Stimulated activated naive B cell treated with anti-CD40 and anti-IgM and Interleukin-4, amounts not matched to agents 10 μg/mL and 1 μg/mL and 100 μg/mL, for 72 hours (primary cell): ENCODE measurements around the gene SEPTIN11.

Experiments
- ATAC-seq, 2 donors: fragments of 150-1000 bp; cut with Tn5 transposase; replicated peaks; 2 replicates each; pipeline ENCODE4 v1.10.0; 2021; ENCODE audit warnings: moderate library complexity in 1 of 2
- DNase-seq: peaks from one replicate; pipeline ENCODE4 v3.0.0; 2021
- H3K27ac Mint-ChIP-seq: one replicate; pipeline ENCODE4 v1.8.0; 2022; ENCODE audit warnings: mild to moderate bottlenecking, mixed read lengths
- H3K27me3 Mint-ChIP-seq, 2 donors: one replicate each; pipeline ENCODE4 v1.8.0; 2022; ENCODE audit warnings: mixed read lengths in 2 of 2
- H3K36me3 Mint-ChIP-seq, 2 donors: one replicate each; pipeline ENCODE4 v1.8.0; 2022; ENCODE audit warnings: mixed read lengths in 2 of 2, mild to moderate bottlenecking in 1 of 2
- H3K4me1 Mint-ChIP-seq, 2 donors: one replicate each; pipeline ENCODE4 v1.8.0; 2022; ENCODE audit warnings: mixed read lengths in 2 of 2, mild to moderate bottlenecking in 1 of 2
- H3K4me3 Mint-ChIP-seq, 2 donors: one replicate each; pipeline ENCODE4 v1.8.0; 2022; ENCODE audit warnings: mild to moderate bottlenecking in 2 of 2, mixed read lengths in 2 of 2, moderate library complexity in 1 of 2
- H3K9me3 Mint-ChIP-seq, 2 donors: one replicate each; pipeline ENCODE4 v1.8.0; 2022; ENCODE audit warnings: mixed read lengths in 2 of 2, mild to moderate bottlenecking in 1 of 2

Gene SEPTIN11

GRCh38 chr4:76996445-76996844 lies 46.9 kb downstream of the SEPTIN11 start:
- no peak overlapping the region for H3K4me3 Mint-ChIP-seq
- DNase-seq, result no peak
- peaks cover 39% of the 10 kb centered on the region in 2 donors for H3K36me3 Mint-ChIP-seq
- H3K27ac Mint-ChIP-seq, result no peak overlapping the region
- no peaks in the 10 kb centered on the region for H3K27me3 Mint-ChIP-seq
- peaks cover 6% of the 10 kb centered on the region in 2 donors for H3K4me1 Mint-ChIP-seq
- H3K9me3 Mint-ChIP-seq, result no peaks in the 10 kb centered on the region
- no peak for ATAC-seq

- peaks cover 4 to 6% of the 10 kb centered on the region in 2 donors for H3K4me1 Mint-ChIP-seq
- ATAC-seq (no peak), DNase-seq (no peak)
- no peaks in the 10 kb centered on the region for H3K27me3 Mint-ChIP-seq
- no peak overlapping the region for H3K27ac Mint-ChIP-seq
- H3K9me3 Mint-ChIP-seq, result no peaks in the 10 kb centered on the region
- H3K4me3 Mint-ChIP-seq, result no peak overlapping the region
- H3K36me3 Mint-ChIP-seq, result peaks cover 39% of the 10 kb centered on the region in 2 donors
These were observed 47.5 kb downstream of the SEPTIN11 start for GRCh38 chr4:76997077-76997476.

- Mint-ChIP-seq H3K4me1 (peaks cover 4 to 6% of the 10 kb centered on the region in 2 donors), H3K27ac (no peak overlapping the region), H3K9me3 (no peaks in the 10 kb centered on the region), H3K27me3 (no peaks in the 10 kb centered on the region), H3K4me3 (no peak overlapping the region), H3K36me3 (peaks cover 39% of the 10 kb centered on the region in 2 donors)
- DNase-seq (no peak), ATAC-seq (no peak)
These were observed 48.0 kb downstream of the SEPTIN11 start for GRCh38 chr4:76997532-76997931.

- no peaks in the 10 kb centered on the region for H3K9me3 Mint-ChIP-seq
- H3K36me3 Mint-ChIP-seq, result peaks cover 34 to 41% of the 10 kb centered on the region in 2 donors
- H3K4me3 Mint-ChIP-seq, result no peak overlapping the region
- no peak overlapping the region for H3K27ac Mint-ChIP-seq
- DNase-seq (no peak), ATAC-seq (no peak)
- no peaks in the 10 kb centered on the region for H3K27me3 Mint-ChIP-seq
- peaks cover 0 to 1% of the 10 kb centered on the region in 2 donors for H3K4me1 Mint-ChIP-seq
These were observed 48.8 kb downstream of the SEPTIN11 start for GRCh38 chr4:76998251-76998901.
